Measurements from ENCODE around the gene RIIAD1. TPM values are rescaled to one million over a fixed set of nuclear protein-coding genes. Genes with fewer than 3 reads are reported as not detected.
A peak's percentile ranks its signal among the peaks of the same experiment; 100 is the strongest.

The RIIAD1 gene
- total RNA-seq (2021; ENCODE audit: unreplicated experiment) (0.12 TPM), Bru-seq, nascent RNA (percentile 21 among the genes with signal in this experiment), BruChase-seq, experiment 1, labeled RNA remaining after a 6-hour chase (percentile 27 among the genes with signal in this experiment), BruChase-seq, experiment 2, labeled RNA remaining after a 2-hour chase (percentile 22 among the genes with signal in this experiment)
- not detected in 2 replicates for polyA plus RNA-seq (2012)
- long read RNA-seq = 0 reads

DNA sequence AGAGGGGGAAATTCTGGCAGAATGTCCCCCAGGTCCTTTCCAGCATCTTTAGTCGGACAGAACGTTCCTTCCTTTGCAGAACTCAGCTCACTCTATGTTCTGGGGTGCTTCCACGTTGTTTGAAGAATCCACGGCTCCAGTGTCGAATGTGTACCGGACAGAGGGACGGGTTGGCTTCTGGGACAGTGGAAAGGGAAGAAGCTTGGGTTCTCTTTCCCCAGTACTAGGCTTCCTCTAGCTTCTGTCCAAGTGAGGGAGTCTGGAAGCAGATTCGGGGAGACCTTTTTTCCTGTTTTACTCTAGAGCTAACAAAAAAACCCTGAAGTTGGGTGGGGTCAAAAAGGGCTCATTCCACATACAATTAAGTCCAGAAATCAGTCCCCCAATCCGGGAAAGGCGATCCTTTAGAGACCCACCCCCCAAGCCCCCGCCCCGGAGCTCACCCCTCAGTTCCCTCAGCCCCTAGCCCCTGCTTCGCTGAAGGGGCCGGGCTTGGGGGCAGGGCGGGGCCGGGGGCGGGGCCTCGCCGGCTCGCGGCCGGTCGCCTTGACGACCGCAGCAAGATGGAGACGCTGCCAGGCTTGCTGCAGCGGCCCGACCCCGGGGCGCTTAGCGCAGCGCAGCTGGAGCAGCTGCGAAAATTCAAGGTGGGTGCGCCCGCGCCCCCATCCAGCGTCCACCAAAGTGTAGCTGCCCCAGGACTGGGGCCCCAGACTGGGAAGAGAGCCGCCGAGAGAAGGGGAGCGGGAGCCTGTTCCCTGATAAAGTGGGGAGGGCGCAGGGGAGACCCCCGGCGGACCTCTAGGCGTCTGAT lies at the start of gene RIIAD1:
TSS of gene RIIAD1 (plus strand) at position 549 of the 814 bp plus-strand sequence. CDS start at position 564, 15 bp downstream.
- no TSS peak for BruUV-seq (replicated peaks)
- ChIA-PET RAD21 (ENCODE audit: low non-redundant PET in 1 of 2, low total read pairs in 2 of 2, uncharacterized antibody in 2 of 2, unreplicated experiment in 2 of 2) (interaction anchor here (0.6 to 0.9 kb wide), 2 partner anchors 28 to 154 kb away, joined by 3 to 5 read pairs; no protein-coding TSS in a partner anchor), POLR2A (no interaction called here), CTCF (no interaction called here)
- Histone ChIP-seq H3K4me1 (ENCODE audit: control insufficient read depth in 1 of 2, insufficient read depth in 2 of 2, low read length in 2 of 2) (no peaks in the 10 kb centered on the region), H3K9ac (ENCODE audit: low read length) (no peak within 1 kb of the TSS), H3K36me3 (ENCODE audit: control insufficient read depth in 1 of 2, insufficient read depth in 2 of 2, low read length in 2 of 2) (no peaks in the 10 kb centered on the region), H3K27ac (ENCODE audit: low read depth, low read length) (no peak within 1 kb of the TSS), H3K27me3 (ENCODE audit: insufficient read depth, low read length) (peaks cover 28% of the 10 kb centered on the region), H4K20me1 (ENCODE audit: insufficient read depth) (no peaks in the 10 kb centered on the region), H3K4me2 (ENCODE audit: low read length) (peak within 1 kb of the TSS; percentile 72), H3K79me2 (ENCODE audit: insufficient read depth, low read length) (no peaks in the 10 kb centered on the region), H3K4me3 (replicated peaks in 1 of 2; ENCODE audit: low read depth in 1 of 2, low read length in 2 of 2) (peak within 1 kb of the TSS; percentile 34 to 53), H3K9me3 (ENCODE audit: control insufficient read depth in 1 of 2, insufficient read depth in 1 of 2, low read depth in 1 of 2, low read length in 2 of 2) (no peaks in the 10 kb centered on the region), H3K9me2 (ENCODE audit: insufficient read depth) (no peaks in the 10 kb centered on the region), H2AFZ (ENCODE audit: low read depth, low read length, poor library complexity, severe bottlenecking) (peak within 1 kb of the TSS; percentile 82)
- TF ChIP-seq FOSL1 (IDR thresholded peaks at IDR 0.05; ENCODE audit: low read depth) (no peak), RAD21 (IDR thresholded peaks at IDR 0.05; ENCODE audit: low read depth) (peak; percentile 26; the same call in 1 of the 2 replicates)
- TF ChIP-seq, protein P1, sequence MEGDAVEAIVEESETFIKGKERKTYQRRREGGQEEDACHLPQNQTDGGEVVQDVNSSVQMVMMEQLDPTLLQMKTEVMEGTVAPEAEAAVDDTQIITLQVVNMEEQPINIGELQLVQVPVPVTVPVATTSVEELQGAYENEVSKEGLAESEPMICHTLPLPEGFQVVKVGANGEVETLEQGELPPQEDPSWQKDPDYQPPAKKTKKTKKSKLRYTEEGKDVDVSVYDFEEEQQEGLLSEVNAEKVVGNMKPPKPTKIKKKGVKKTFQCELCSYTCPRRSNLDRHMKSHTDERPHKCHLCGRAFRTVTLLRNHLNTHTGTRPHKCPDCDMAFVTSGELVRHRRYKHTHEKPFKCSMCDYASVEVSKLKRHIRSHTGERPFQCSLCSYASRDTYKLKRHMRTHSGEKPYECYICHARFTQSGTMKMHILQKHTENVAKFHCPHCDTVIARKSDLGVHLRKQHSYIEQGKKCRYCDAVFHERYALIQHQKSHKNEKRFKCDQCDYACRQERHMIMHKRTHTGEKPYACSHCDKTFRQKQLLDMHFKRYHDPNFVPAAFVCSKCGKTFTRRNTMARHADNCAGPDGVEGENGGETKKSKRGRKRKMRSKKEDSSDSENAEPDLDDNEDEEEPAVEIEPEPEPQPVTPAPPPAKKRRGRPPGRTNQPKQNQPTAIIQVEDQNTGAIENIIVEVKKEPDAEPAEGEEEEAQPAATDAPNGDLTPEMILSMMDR (IDR thresholded peaks at IDR 0.05 in 2 of 3, conservative IDR thresholded peaks at IDR 0.05 in 1 of 3; ENCODE audit: borderline replicate concordance in 1 of 3, insufficient read depth in 1 of 3, low read depth in 2 of 3, low read length in 2 of 3) = peak; percentile 11 to 26 (median 24); a peak in 2 of 6 replicates
- no peak for DNase-seq (ENCODE audit: low read depth, low spot score)
- ATAC-seq = peak; percentile 89
- intact Hi-C loops (cut with micrococcal nuclease) = no loop called here

- Histone ChIP-seq H3K4me3 (replicated peaks in 1 of 2; ENCODE audit: low read depth in 1 of 2, low read length in 2 of 2) (no peak overlapping the region), H3K27me3 (ENCODE audit: insufficient read depth, low read length) (no peaks in the 10 kb centered on the region), H3K79me2 (ENCODE audit: insufficient read depth, low read length) (0 out of 2 replicates have a peak, but pooled peaks cover 8% of the 10 kb centered on the region), H3K4me2 (ENCODE audit: low read length) (no peak overlapping the region), H3K9ac (ENCODE audit: low read length) (no peak overlapping the region), H3K9me3 (ENCODE audit: control insufficient read depth in 1 of 2, insufficient read depth in 1 of 2, low read depth in 1 of 2, low read length in 2 of 2) (no peaks in the 10 kb centered on the region), H3K9me2 (ENCODE audit: insufficient read depth) (no peaks in the 10 kb centered on the region), H2AFZ (ENCODE audit: low read depth, low read length, poor library complexity, severe bottlenecking) (no peak overlapping the region), H3K36me3 (ENCODE audit: control insufficient read depth in 1 of 2, insufficient read depth in 2 of 2, low read length in 2 of 2) (0 out of 4 replicates have a peak, but pooled peaks cover 0 to 8% of the 10 kb centered on the region in 2 experiments), H3K4me1 (ENCODE audit: control insufficient read depth in 1 of 2, insufficient read depth in 2 of 2, low read length in 2 of 2) (peaks cover 0 to 3% of the 10 kb centered on the region in 2 experiments; a peak in 1 of 4 replicates), H3K27ac (ENCODE audit: low read depth, low read length) (no peak overlapping the region), H4K20me1 (ENCODE audit: insufficient read depth) (no peaks in the 10 kb centered on the region)
- no TSS peak for BruUV-seq (replicated peaks)
- DNase-seq (ENCODE audit: low read depth, low spot score) = no peak
- RAD21 ChIA-PET (ENCODE audit: low non-redundant PET in 1 of 2, low total read pairs in 2 of 2, uncharacterized antibody in 2 of 2, unreplicated experiment in 2 of 2) = no interaction called here
- TF ChIP-seq ZFX (IDR thresholded peaks at IDR 0.05) (no peak), ELF1 (IDR thresholded peaks at IDR 0.05; ENCODE audit: borderline replicate concordance, low read depth) (no peak), EGR1 (IDR thresholded peaks at IDR 0.05; ENCODE audit: low read depth) (no peak), EZH2phosphoT487 (IDR thresholded peaks at IDR 0.05; ENCODE audit: borderline replicate concordance) (no peak), CEBPB (IDR thresholded peaks at IDR 0.05; ENCODE audit: low read depth) (no peak)
- TF ChIP-seq, protein P2, sequence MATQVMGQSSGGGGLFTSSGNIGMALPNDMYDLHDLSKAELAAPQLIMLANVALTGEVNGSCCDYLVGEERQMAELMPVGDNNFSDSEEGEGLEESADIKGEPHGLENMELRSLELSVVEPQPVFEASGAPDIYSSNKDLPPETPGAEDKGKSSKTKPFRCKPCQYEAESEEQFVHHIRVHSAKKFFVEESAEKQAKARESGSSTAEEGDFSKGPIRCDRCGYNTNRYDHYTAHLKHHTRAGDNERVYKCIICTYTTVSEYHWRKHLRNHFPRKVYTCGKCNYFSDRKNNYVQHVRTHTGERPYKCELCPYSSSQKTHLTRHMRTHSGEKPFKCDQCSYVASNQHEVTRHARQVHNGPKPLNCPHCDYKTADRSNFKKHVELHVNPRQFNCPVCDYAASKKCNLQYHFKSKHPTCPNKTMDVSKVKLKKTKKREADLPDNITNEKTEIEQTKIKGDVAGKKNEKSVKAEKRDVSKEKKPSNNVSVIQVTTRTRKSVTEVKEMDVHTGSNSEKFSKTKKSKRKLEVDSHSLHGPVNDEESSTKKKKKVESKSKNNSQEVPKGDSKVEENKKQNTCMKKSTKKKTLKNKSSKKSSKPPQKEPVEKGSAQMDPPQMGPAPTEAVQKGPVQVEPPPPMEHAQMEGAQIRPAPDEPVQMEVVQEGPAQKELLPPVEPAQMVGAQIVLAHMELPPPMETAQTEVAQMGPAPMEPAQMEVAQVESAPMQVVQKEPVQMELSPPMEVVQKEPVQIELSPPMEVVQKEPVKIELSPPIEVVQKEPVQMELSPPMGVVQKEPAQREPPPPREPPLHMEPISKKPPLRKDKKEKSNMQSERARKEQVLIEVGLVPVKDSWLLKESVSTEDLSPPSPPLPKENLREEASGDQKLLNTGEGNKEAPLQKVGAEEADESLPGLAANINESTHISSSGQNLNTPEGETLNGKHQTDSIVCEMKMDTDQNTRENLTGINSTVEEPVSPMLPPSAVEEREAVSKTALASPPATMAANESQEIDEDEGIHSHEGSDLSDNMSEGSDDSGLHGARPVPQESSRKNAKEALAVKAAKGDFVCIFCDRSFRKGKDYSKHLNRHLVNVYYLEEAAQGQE (IDR thresholded peaks at IDR 0.05; ENCODE audit: low read depth) = no peak
- POLR2A ChIA-PET = no interaction called here
- no peak for ATAC-seq
- CTCF ChIA-PET = no interaction called here
- intact Hi-C loops (cut with micrococcal nuclease) = no loop called here
Observed at GRCh38 chr1:151673407-151673806, 47.9 kb upstream of the RIIAD1 start.
